ENCODE results near the gene PHF12.

DNA sequence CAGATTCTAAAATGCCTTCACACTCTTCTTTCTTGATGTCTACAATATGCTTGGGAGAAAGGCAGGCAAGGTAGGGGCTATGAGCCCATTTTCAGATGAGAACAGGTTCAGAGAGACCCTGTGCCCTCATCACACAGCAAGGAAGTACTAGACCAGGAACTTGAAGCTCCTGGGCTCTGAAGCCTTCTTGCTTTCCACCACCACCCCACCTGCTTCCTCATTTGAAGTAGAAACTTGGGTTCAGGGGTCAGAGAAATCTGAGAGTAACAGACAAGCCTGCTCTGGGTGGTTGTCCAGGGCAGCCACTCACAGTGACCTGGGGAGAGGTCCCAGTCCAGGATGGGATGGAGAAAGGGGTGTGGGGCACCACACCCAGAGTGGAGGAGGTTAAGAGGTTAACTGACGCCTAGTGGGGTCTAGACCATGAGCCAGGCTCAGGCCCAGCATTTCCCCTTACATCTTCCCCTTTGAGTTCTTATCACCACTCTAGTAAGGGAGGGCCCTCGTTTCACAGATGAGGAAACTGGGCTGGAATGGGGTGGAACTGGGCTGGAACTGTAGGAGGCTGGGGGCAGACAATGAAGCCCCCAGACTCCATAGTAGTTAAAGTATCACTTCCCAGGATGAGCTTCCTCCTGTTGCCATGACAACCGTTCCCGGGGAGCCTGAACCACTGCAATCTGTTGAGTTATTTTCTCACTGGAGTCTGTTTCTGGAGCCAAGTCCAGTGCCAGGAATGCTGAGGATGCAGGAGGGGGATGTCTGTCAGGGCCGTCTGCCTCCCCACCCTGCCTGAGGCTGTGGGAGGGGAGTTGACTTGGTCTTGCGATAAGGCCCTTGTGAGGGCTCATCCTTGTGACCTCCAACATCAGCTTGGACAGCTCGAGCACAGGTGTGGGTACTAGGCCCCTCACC lies 16.2 kb upstream of the PHF12 start:
- no peak for TF ChIP-seq CTCF (IDR thresholded peaks at IDR 0.05; ENCODE audit: insufficient read depth, low read length, poor library complexity, severe bottlenecking)
- TF ChIP-seq EZH2phosphoT487 (conservative IDR thresholded peaks at IDR 0.05; ENCODE audit: low read length), result no peak
